Activated CD4-positive, alpha-beta T cell treated with anti-CD3 and anti-CD28 coated beads for 36 hours (primary cell): ENCODE data around the gene SLC17A8. TPM values are rescaled to one million over a fixed set of nuclear protein-coding genes. Genes with fewer than 3 reads are reported as not detected.

Experiments used
- ATAC-seq: fragments of 200-7000 bp; cut with Tn5 transposase; one replicate; pipeline ENCODE4 v1.10.0; 2021; ENCODE audit warnings: mild to moderate bottlenecking, moderate library complexity
- CTCF ChIA-PET: fragments of 350-600 bp; sonication (Branson Sonifier 250); formaldehyde crosslinking; loops from one replicate; lab custom pipeline; 2021; ENCODE audit warnings: antibody characterized with exemption; lab: Charles Lee
- POLR2A ChIA-PET: fragments of 350-600 bp; sonication (Branson Sonifier 250); formaldehyde crosslinking; loops from one replicate; lab custom pipeline; 2021; ENCODE audit warnings: antibody characterized with exemption, inconsistent platforms; lab: Charles Lee
- DNase-seq: peaks from one replicate; pipeline ENCODE4 v3.0.0-alpha.2; 2020
- H3K27ac Mint-ChIP-seq: one replicate; pipeline ENCODE4 v1.8.0; 2021; ENCODE audit warnings: mixed read lengths
- H3K27me3 Mint-ChIP-seq: one replicate; pipeline ENCODE4 v1.8.0; 2021; ENCODE audit warnings: mixed read lengths
- H3K36me3 Mint-ChIP-seq: one replicate; pipeline ENCODE4 v1.8.0; 2021; ENCODE audit warnings: low read depth, mixed read lengths
- H3K4me1 Mint-ChIP-seq: one replicate; pipeline ENCODE4 v1.8.0; 2021; ENCODE audit warnings: mixed read lengths
- H3K4me3 Mint-ChIP-seq: one replicate; pipeline ENCODE4 v1.8.0; 2021; ENCODE audit warnings: mild to moderate bottlenecking, moderate library complexity, mixed read lengths
- H3K9me3 Mint-ChIP-seq: one replicate; pipeline ENCODE4 v1.8.0; 2021; ENCODE audit warnings: low read depth, mixed read lengths
- intact Hi-C, 2 experiments: fragments of 100-400 bp; cut with DNase I in 1 of 2; cut with micrococcal nuclease in 1 of 2; formaldehyde crosslinking; loops; one replicate each; pipeline versions ENCODE4 v1.14.2 to v1.15.1; 2022 to 2024; cut with DNase I, micrococcal nuclease
- total RNA-seq, 2 experiments: library from RNA; stranded (reverse); gene quantifications; one replicate each; pipeline ENCODE4 v1.2.3, GENCODE V29; 2021

The SLC17A8 gene
- total RNA-seq, 2 experiments from 2014 or later: not detected

GRCh38 chr12:100371146-100371545 is 14.3 kb downstream of the SLC17A8 start:
- peaks cover 2% of the 10 kb centered on the region for H3K27me3 Mint-ChIP-seq
- CTCF ChIA-PET: interaction anchor here (1.6 kb wide), 1 partner anchor 34 kb away, joined by 6 read pairs; no protein-coding TSS in a partner anchor
- no peak overlapping the region for H3K4me3 Mint-ChIP-seq
- DNase-seq (no peak), ATAC-seq (no peak)
- H3K36me3 Mint-ChIP-seq: no peaks in the 10 kb centered on the region
- POLR2A ChIA-PET: no interaction called here
- H3K27ac Mint-ChIP-seq: no peak overlapping the region
- intact Hi-C loops: no loop called here
- no peaks in the 10 kb centered on the region for H3K9me3 Mint-ChIP-seq
- no peaks in the 10 kb centered on the region for H3K4me1 Mint-ChIP-seq

- ChIA-PET CTCF (no interaction called here), POLR2A (no interaction called here)
- Mint-ChIP-seq H3K27ac (no peak overlapping the region), H3K9me3 (no peaks in the 10 kb centered on the region), H3K4me1 (no peaks in the 10 kb centered on the region), H3K36me3 (no peaks in the 10 kb centered on the region), H3K27me3 (peaks cover 2% of the 10 kb centered on the region), H3K4me3 (no peak overlapping the region)
- DNase-seq (no peak), ATAC-seq (no peak)
- intact Hi-C loops: no loop called here
Measured at GRCh38 chr12:100372853-100373640, 16.2 kb downstream of the SLC17A8 start.

- POLR2A ChIA-PET: no interaction called here
Measured at GRCh38 chr12:100375038-100375735, 18.3 kb downstream of the SLC17A8 start.

GRCh38 chr12:100376161-100376560 is 19.3 kb downstream of the SLC17A8 start:
- DNase-seq: no peak
- ChIA-PET CTCF (interaction anchor here (0.6 kb wide), 1 partner anchor 167 kb away, joined by 3 read pairs; no protein-coding TSS in a partner anchor), POLR2A (no interaction called here)
- H3K9me3 Mint-ChIP-seq: no peaks in the 10 kb centered on the region
- no peaks in the 10 kb centered on the region for H3K4me1 Mint-ChIP-seq
- no peaks in the 10 kb centered on the region for H3K36me3 Mint-ChIP-seq
- H3K27me3 Mint-ChIP-seq: peaks cover 2% of the 10 kb centered on the region
- no peak for ATAC-seq
- H3K27ac Mint-ChIP-seq: no peak overlapping the region
- H3K4me3 Mint-ChIP-seq: no peak overlapping the region
- intact Hi-C loops: no loop called here

More at GRCh38 chr12:100375038-100375735, 18.3 kb downstream of the SLC17A8 start:
- no peaks in the 10 kb centered on the region for H3K9me3 Mint-ChIP-seq
- ATAC-seq: no peak
- DNase-seq: no peak
- no peaks in the 10 kb centered on the region for H3K36me3 Mint-ChIP-seq
- no peak overlapping the region for H3K4me3 Mint-ChIP-seq
- H3K27me3 Mint-ChIP-seq: peaks cover 2% of the 10 kb centered on the region
- intact Hi-C loops: no loop called here
- CTCF ChIA-PET: no interaction called here
- no peaks in the 10 kb centered on the region for H3K4me1 Mint-ChIP-seq
- H3K27ac Mint-ChIP-seq: no peak overlapping the region

GRCh38 chr12:100381379-100381778 is 24.5 kb downstream of the SLC17A8 start:
- ATAC-seq: no peak
- Mint-ChIP-seq H3K4me3 (no peak overlapping the region), H3K4me1 (no peaks in the 10 kb centered on the region), H3K36me3 (no peaks in the 10 kb centered on the region), H3K27me3 (peaks cover 2% of the 10 kb centered on the region), H3K27ac (no peak overlapping the region), H3K9me3 (no peaks in the 10 kb centered on the region)
- CTCF ChIA-PET: no interaction called here
- DNase-seq: no peak
- POLR2A ChIA-PET: no interaction called here
- intact Hi-C loops: no loop called here

- no peaks in the 10 kb centered on the region for H3K36me3 Mint-ChIP-seq
- ChIA-PET CTCF (interaction anchor here (1.6 kb wide), 1 partner anchor 22 kb away, joined by 5 read pairs; no protein-coding TSS in a partner anchor), POLR2A (no interaction called here)
- ATAC-seq (no peak), DNase-seq (no peak)
- intact Hi-C loops: no loop called here
- H3K9me3 Mint-ChIP-seq: no peaks in the 10 kb centered on the region
- no peak overlapping the region for H3K4me3 Mint-ChIP-seq
- H3K4me1 Mint-ChIP-seq: no peaks in the 10 kb centered on the region
- H3K27me3 Mint-ChIP-seq: peaks cover 2% of the 10 kb centered on the region
- H3K27ac Mint-ChIP-seq: no peak overlapping the region
Measured at GRCh38 chr12:100382338-100382737, 25.5 kb downstream of the SLC17A8 start.

- POLR2A ChIA-PET: interaction anchor here (0.6 kb wide), 1 partner anchor 77 kb away, joined by 3 read pairs; no protein-coding TSS in a partner anchor
- no peaks in the 10 kb centered on the region for H3K9me3 Mint-ChIP-seq
- no peaks in the 10 kb centered on the region for H3K36me3 Mint-ChIP-seq
- DNase-seq (no peak), ATAC-seq (no peak)
- intact Hi-C loops: no loop called here
- no peak overlapping the region for H3K4me3 Mint-ChIP-seq
- H3K4me1 Mint-ChIP-seq: no peaks in the 10 kb centered on the region
- CTCF ChIA-PET: interaction anchor here (1.6 kb wide), 1 partner anchor 20 kb away, joined by 5 read pairs; no protein-coding TSS in a partner anchor
- H3K27ac Mint-ChIP-seq: no peak overlapping the region
- H3K27me3 Mint-ChIP-seq: peaks cover 6% of the 10 kb centered on the region
Measured at GRCh38 chr12:100383586-100384558, 27.0 kb downstream of the SLC17A8 start.

GRCh38 chr12:100384559-100384935 is 27.7 kb downstream of the SLC17A8 start:
- H3K4me1 Mint-ChIP-seq: no peaks in the 10 kb centered on the region
- ATAC-seq: no peak
- POLR2A ChIA-PET: no interaction called here
- peaks cover 6% of the 10 kb centered on the region for H3K27me3 Mint-ChIP-seq
- intact Hi-C loops: no loop called here
- no peaks in the 10 kb centered on the region for H3K36me3 Mint-ChIP-seq
- CTCF ChIA-PET: no interaction called here
- no peak for DNase-seq
- no peaks in the 10 kb centered on the region for H3K9me3 Mint-ChIP-seq
- H3K4me3 Mint-ChIP-seq: no peak overlapping the region
- no peak overlapping the region for H3K27ac Mint-ChIP-seq

- Mint-ChIP-seq H3K27ac (no peak overlapping the region), H3K4me1 (no peaks in the 10 kb centered on the region), H3K36me3 (no peaks in the 10 kb centered on the region), H3K27me3 (peaks cover 4% of the 10 kb centered on the region), H3K9me3 (no peaks in the 10 kb centered on the region), H3K4me3 (no peak overlapping the region)
- CTCF ChIA-PET: no interaction called here
- ATAC-seq: no peak
- intact Hi-C loops: no loop called here
- DNase-seq: no peak
- POLR2A ChIA-PET: no interaction called here
Measured at GRCh38 chr12:100388382-100388781, 31.5 kb downstream of the SLC17A8 start.

GRCh38 chr12:100391856-100392255 is 35.0 kb downstream of the SLC17A8 start:
- H3K27ac Mint-ChIP-seq: no peak overlapping the region
- H3K27me3 Mint-ChIP-seq: peaks cover 6% of the 10 kb centered on the region
- no peak overlapping the region for H3K4me3 Mint-ChIP-seq
- ChIA-PET POLR2A (no interaction called here), CTCF (no interaction called here)
- H3K4me1 Mint-ChIP-seq: no peaks in the 10 kb centered on the region
- H3K36me3 Mint-ChIP-seq: no peaks in the 10 kb centered on the region
- ATAC-seq: no peak
- H3K9me3 Mint-ChIP-seq: no peaks in the 10 kb centered on the region
- intact Hi-C loops: no loop called here
- no peak for DNase-seq

GRCh38 chr12:100393200-100393599 is 36.3 kb downstream of the SLC17A8 start:
- intact Hi-C loops: no loop called here

More at GRCh38 chr12:100393200-100393599, 36.3 kb downstream of the SLC17A8 start:
- Mint-ChIP-seq H3K27ac (no peak overlapping the region), H3K9me3 (no peaks in the 10 kb centered on the region), H3K36me3 (no peaks in the 10 kb centered on the region), H3K4me1 (no peaks in the 10 kb centered on the region), H3K27me3 (peaks cover 3% of the 10 kb centered on the region), H3K4me3 (no peak overlapping the region)
- ChIA-PET POLR2A (no interaction called here), CTCF (interaction anchor here (0.6 kb wide), 2 partner anchors 36 to 58 kb away, joined by 3 to 4 read pairs; partner anchors contain the start of gene SLC17A8)
- ATAC-seq (no peak), DNase-seq (no peak)
